DOHH2 (cell line): ENCODE data around the gene TBCD.
"Not testable (repeated sequence)": the region's sequence is repeated elsewhere in the genome, so short reads cannot be mapped to it uniquely, and the experiment has no call there.

Experiments
- H3F3A ChIP-seq: fragments of 200-600 bp; sonication (generic), shearing (Covaris generic); 2 replicates; pipeline ENCODE4 v1.6.0; 2016; ENCODE audit warnings: antibody characterized with exemption, mild to moderate bottlenecking; ENCODE audit not compliant: control insufficient read depth, insufficient read depth
- H3K27ac ChIP-seq: fragments of 200-600 bp; sonication (generic); 2 replicates; pipeline ENCODE4 v1.5.1; 2014; ENCODE audit warnings: low read depth, mild to moderate bottlenecking, low read length, moderate library complexity
- H3K27me3 ChIP-seq: fragments of 200-600 bp; sonication (generic); 2 replicates; pipeline ENCODE4 v1.6.1; 2014; ENCODE audit warnings: mild to moderate bottlenecking, low read length, mixed read lengths; ENCODE audit not compliant: control insufficient read depth
- H3K36me3 ChIP-seq: fragments of 200-600 bp; sonication (generic); 2 replicates; pipeline ENCODE4 v1.6.1; 2014; ENCODE audit warnings: mild to moderate bottlenecking, low read length, moderate library complexity, mixed read lengths; ENCODE audit not compliant: control insufficient read depth
- H3K4me1 ChIP-seq: fragments of 200-600 bp; sonication (generic); 2 replicates; pipeline ENCODE4 v1.6.1; 2014; ENCODE audit warnings: mild to moderate bottlenecking, low read length, mixed read lengths; ENCODE audit not compliant: control insufficient read depth
- H3K4me2 ChIP-seq: fragments of 200-600 bp; sonication (generic); 2 replicates; pipeline ENCODE4 v1.6.0; 2014; ENCODE audit warnings: mild to moderate bottlenecking, low read length, moderate library complexity
- H3K4me3 ChIP-seq: fragments of 200-600 bp; sonication (generic); 2 replicates; pipeline ENCODE4 v1.5.1; 2014; ENCODE audit warnings: mild to moderate bottlenecking, low read length, mixed read lengths
- H3K79me2 ChIP-seq: fragments of 200-600 bp; sonication (generic); 2 replicates; pipeline ENCODE4 v1.6.1; 2014; ENCODE audit warnings: mild to moderate bottlenecking, low read length, mixed read lengths; ENCODE audit not compliant: control insufficient read depth
- H3K9me2 ChIP-seq: fragments of 200-600 bp; sonication (generic); replicated peaks from 2 replicates; pipeline ENCODE4 v1.6.1; 2014; ENCODE audit warnings: mild to moderate bottlenecking, low read length, mixed read lengths; ENCODE audit not compliant: control insufficient read depth
- H3K9me3 ChIP-seq: fragments of 200-600 bp; sonication (generic); 2 replicates; pipeline ENCODE4 v1.6.1; 2014; ENCODE audit warnings: antibody characterized with exemption, low read length, mixed read lengths; ENCODE audit not compliant: control insufficient read depth, insufficient read depth
- H4K20me1 ChIP-seq: fragments of 200-600 bp; sonication (generic); 2 replicates; pipeline ENCODE4 v1.6.0; 2014; ENCODE audit warnings: low read depth, mild to moderate bottlenecking, antibody characterized with exemption, low read length, moderate library complexity; ENCODE audit not compliant: control insufficient read depth, insufficient read depth
- EZH2phosphoT487 ChIP-seq: fragments of 200-600 bp; sonication (generic); IDR thresholded peaks from 2 replicates; pipeline ENCODE4 v1.6.1; 2017; ENCODE audit warnings: borderline replicate concordance, mild to moderate bottlenecking, antibody characterized with exemption, low read length, moderate library complexity, mixed read lengths
- TF ChIP-seq, protein P1 (sequence below): fragments of 200-600 bp; sonication (generic); IDR thresholded peaks from one replicate; pipeline ENCODE4 v1.5.1; 2014; ENCODE audit warnings: antibody characterized with exemption, mild to moderate bottlenecking, low read depth, low read length; ENCODE audit not compliant: poor library complexity, severe bottlenecking

The TBCD gene

DNA sequence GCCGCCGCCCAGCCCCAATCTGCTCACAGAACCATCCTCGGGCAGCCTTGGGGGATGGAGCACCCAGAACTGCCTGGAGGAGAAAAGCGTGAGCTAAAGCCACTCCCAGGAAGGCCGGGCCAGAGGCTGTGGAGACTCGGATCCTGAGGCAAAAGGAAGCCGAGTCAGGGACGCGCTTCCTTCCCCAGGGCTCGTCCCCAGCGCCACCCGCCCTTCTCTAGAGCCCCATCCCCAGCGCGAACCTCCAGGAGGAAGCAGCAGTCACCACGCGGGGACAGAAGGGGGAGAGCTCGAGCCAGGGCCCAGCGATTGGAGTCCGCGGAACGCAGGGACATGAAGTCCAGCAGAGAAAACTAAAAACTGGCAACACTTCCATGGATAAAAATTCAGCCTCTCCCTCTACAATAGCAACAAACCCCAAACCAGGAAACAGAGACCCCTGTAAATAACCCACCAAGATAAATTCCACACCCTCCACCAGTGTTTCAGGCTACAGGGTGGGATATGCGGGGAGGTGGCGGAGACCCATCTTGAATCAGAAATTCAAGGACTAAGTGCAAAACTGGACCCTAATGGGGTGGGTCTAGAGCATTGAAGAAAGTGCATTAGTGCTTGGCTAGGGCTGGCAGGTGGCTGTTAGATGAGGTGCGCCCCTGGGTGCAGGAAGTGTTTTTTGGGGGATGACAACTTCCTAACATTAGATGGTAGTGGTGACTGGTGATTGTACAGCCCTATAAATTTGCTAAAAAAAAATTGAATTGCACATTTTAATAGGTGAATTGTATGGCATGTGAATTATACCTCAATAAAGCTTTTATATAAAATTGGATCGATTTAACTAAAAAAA, 211.5 kb downstream of the TBCD start:
- Histone ChIP-seq H4K20me1 (no peaks in the 10 kb centered on the region), H3K4me2 (peak overlapping the region; percentile 61), H3K9me3 (peaks cover 18% of the 10 kb centered on the region), H3K4me3 (peak overlapping the region; percentile 50), H3K27ac (0 out of 2 replicates have a peak overlapping the region, but pooled peaks have one; percentile 100), H3K79me2 (no peaks in the 10 kb centered on the region), H3K4me1 (peaks cover 57% of the 10 kb centered on the region), H3F3A (peaks cover 39% of the 10 kb centered on the region), H3K27me3 (no peaks in the 10 kb centered on the region), H3K36me3 (peaks cover 21% of the 10 kb centered on the region), H3K9me2 (no peaks in the 10 kb centered on the region)
- no peak for TF ChIP-seq EZH2phosphoT487
- TF ChIP-seq, protein P1, sequence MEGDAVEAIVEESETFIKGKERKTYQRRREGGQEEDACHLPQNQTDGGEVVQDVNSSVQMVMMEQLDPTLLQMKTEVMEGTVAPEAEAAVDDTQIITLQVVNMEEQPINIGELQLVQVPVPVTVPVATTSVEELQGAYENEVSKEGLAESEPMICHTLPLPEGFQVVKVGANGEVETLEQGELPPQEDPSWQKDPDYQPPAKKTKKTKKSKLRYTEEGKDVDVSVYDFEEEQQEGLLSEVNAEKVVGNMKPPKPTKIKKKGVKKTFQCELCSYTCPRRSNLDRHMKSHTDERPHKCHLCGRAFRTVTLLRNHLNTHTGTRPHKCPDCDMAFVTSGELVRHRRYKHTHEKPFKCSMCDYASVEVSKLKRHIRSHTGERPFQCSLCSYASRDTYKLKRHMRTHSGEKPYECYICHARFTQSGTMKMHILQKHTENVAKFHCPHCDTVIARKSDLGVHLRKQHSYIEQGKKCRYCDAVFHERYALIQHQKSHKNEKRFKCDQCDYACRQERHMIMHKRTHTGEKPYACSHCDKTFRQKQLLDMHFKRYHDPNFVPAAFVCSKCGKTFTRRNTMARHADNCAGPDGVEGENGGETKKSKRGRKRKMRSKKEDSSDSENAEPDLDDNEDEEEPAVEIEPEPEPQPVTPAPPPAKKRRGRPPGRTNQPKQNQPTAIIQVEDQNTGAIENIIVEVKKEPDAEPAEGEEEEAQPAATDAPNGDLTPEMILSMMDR: peak; percentile 73

DNA sequence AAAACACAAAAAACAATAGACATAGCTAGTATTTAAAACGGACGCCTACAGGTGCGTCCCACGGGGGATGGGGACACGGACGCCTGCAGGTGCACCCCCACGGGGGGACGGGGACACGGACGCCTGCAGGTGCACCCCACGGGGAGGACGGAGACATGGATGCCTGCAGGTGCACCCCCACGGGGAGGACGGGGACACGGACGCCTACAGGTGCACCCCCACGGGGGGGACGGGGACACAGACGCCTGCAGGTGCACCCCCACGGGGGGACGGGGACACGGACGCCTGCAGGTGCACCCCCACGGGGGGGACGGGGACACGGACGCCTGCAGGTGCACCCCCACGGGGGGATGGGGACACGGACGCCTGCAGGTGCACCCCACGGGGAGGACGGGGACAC, 212.6 kb downstream of the TBCD start:
- H3K4me1 ChIP-seq: peaks cover 68% of the 10 kb centered on the region
- H3F3A ChIP-seq: peaks cover 44% of the 10 kb centered on the region
- not testable (repeated sequence) for H3K79me2 ChIP-seq, H3K27me3 ChIP-seq, H4K20me1 ChIP-seq, H3K9me2 ChIP-seq, H3K4me3 ChIP-seq, H3K4me2 ChIP-seq
- peak overlapping the region; percentile 100 for H3K27ac ChIP-seq
- H3K36me3 ChIP-seq: peaks cover 16% of the 10 kb centered on the region
- peaks cover 16% of the 10 kb centered on the region for H3K9me3 ChIP-seq

DNA sequence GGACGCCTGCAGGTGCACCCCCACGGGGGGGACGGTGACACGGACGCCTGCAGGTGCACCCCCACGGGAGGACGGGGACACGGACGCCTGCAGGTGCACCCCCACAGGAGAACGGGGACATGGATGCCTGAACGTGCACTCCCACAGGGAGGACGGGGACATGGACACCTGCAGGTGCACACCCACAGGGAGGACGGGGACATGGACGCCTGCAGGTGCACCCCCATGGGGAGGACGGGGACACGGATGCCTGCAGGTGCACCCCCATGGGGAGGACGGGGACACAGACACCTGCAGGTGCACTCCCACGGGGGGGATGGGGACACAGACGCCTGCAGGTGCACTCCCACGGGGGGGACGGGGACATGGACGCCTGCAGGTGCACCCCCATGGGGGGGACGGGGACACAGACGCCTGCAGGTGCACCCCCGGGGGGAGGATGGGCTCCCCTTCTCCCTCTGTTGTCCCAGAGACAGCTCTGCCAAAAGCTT, 213.0 kb downstream of the TBCD start:
- peaks cover 72% of the 10 kb centered on the region for H3K4me1 ChIP-seq
- peaks cover 49% of the 10 kb centered on the region for H3F3A ChIP-seq
- H3K9me3 ChIP-seq: peaks cover 16% of the 10 kb centered on the region
- no peak overlapping the region; the same call in 1 of the 2 replicates for H3K4me3 ChIP-seq
- H4K20me1 ChIP-seq: no peaks in the 10 kb centered on the region
- H3K36me3 ChIP-seq: peaks cover 19% of the 10 kb centered on the region
- no peaks in the 10 kb centered on the region for H3K79me2 ChIP-seq
- H3K27me3 ChIP-seq: no peaks in the 10 kb centered on the region
- no peaks in the 10 kb centered on the region for H3K9me2 ChIP-seq
- peak overlapping the region; percentile 100 for H3K27ac ChIP-seq
- H3K4me2 ChIP-seq: no peak overlapping the region
- TF ChIP-seq, protein P1: no peak
- TF ChIP-seq EZH2phosphoT487: no peak

DNA sequence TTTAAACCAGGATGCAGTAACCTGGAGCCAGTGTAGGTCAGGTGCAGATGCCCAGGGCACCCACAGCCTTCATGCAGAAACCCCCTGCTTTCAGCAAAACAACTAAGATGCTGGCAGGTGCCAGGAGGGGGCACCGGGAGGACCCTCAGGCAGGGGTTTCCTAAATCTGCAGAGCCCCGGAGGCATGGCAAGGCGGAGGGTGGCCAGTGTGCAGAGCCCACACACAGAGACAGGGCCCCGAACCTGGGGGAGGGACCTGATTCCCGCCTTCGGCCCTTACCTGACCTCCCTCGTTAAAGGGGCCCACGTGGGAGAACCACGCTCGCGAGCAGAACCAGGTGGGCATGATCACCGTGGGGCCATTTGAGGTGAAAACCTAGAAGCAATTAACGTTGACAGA, 213.5 kb downstream of the TBCD start:
- peak overlapping the region; percentile 100 for H3K27ac ChIP-seq

More for the DNA sequence above, 213.5 kb downstream of the TBCD start:
- peaks cover 20% of the 10 kb centered on the region for H3K36me3 ChIP-seq
- no peaks in the 10 kb centered on the region for H3K9me2 ChIP-seq
- TF ChIP-seq EZH2phosphoT487: no peak
- H3K4me3 ChIP-seq: peak overlapping the region; percentile 9; the same call in 1 of the 2 replicates
- peaks cover 16% of the 10 kb centered on the region for H3K9me3 ChIP-seq
- H3K79me2 ChIP-seq: no peaks in the 10 kb centered on the region
- no peaks in the 10 kb centered on the region for H3K27me3 ChIP-seq
- H3F3A ChIP-seq: peaks cover 53% of the 10 kb centered on the region
- peaks cover 77% of the 10 kb centered on the region for H3K4me1 ChIP-seq
- H4K20me1 ChIP-seq: no peaks in the 10 kb centered on the region
- no peak overlapping the region for H3K4me2 ChIP-seq
